K562 (cell line): ENCODE measurements around the gene PPCDC. TPM values are rescaled to one million over a fixed set of nuclear protein-coding genes. Genes with fewer than 3 reads are reported as not detected.

Source experiments
- ATAC-seq: fragments of 200-7000 bp; cut with Tn5 transposase; 3 replicates; pipeline ENCODE4 v1.9.1; 2020; ENCODE audit warnings: moderate library complexity
- BruUV-seq: library from RNA; stranded (reverse); fragments of 400-500 nt; replicated peaks from 2 replicates; lab custom pipeline; 2021; lab: Mats Ljungman, UMichigan
- CTCF ChIA-PET: fragments of 300-600 bp; formaldehyde crosslinking; extraction: SDS; loops from one replicate; lab custom pipeline; 2021; ENCODE audit warnings: low intra/inter-chr PET ratio; lab: Yijun Ruan, JAX
- POLR2A ChIA-PET: fragments of 300-600, 350-650 bp; sonication (Branson Sonifier 250); formaldehyde crosslinking; extraction: SDS; loops from one replicate; lab custom pipeline; 2021; ENCODE audit warnings: antibody characterized with exemption, inconsistent platforms; lab: Yijun Ruan, JAX
- DNase-seq, 4 experiments: peaks; one replicate each; pipeline versions ENCODE4 v3.0.0 to v3.0.0-alpha.2; 2011 to 2018; ENCODE audit warnings: low spot score in 3 of 4, mixed read lengths in 3 of 4; ENCODE audit errors: extremely low read depth in 1 of 4
- FAIRE-seq: peaks from 2 replicates; lab custom pipeline; 2011; peaks lifted over from hg19 to GRCh38; lab: Jason Lieb, UNC
- H2AFZ ChIP-seq: 2 replicates; pipeline ENCODE4 v1.6.0; 2011; ENCODE audit warnings: low read depth, low read length, control low read depth, inconsistent platforms
- H3K27ac ChIP-seq: fragments of 200-600 bp; 3 replicates; pipeline ENCODE4 v1.8.0; 2011; ENCODE audit warnings: low read depth, mild to moderate bottlenecking, control low read depth, inconsistent platforms, low read length, moderate library complexity, mixed read lengths; ENCODE audit errors: extremely low read depth
- H3K27me3 ChIP-seq, 2 experiments: fragments of 300-600 bp in 1 of 2; 2 replicates in 1 of 2; 3 replicates in 1 of 2; pipeline versions ENCODE4 v1.6.0 to v1.8.0; 2011; ENCODE audit warnings: inconsistent platforms in 2 of 2, low read length in 2 of 2, mild to moderate bottlenecking in 1 of 2, mixed read lengths in 1 of 2, moderate library complexity in 1 of 2; ENCODE audit not compliant: control insufficient read depth in 2 of 2, insufficient read depth in 2 of 2
- H3K36me3 ChIP-seq: fragments of 300-600 bp; 3 replicates; pipeline ENCODE4 v1.8.0; 2011; ENCODE audit warnings: mild to moderate bottlenecking, low read length, inconsistent platforms; ENCODE audit not compliant: control insufficient read depth, insufficient read depth
- H3K4me1 ChIP-seq, 2 experiments: fragments of 200-600 bp in 1 of 2; replicated peaks in 1 of 2; 2 replicates in 1 of 2; 3 replicates in 1 of 2; pipeline versions ENCODE4 v1.5.1 to v1.8.0; 2011; ENCODE audit warnings: inconsistent platforms in 2 of 2, low read length in 2 of 2, mild to moderate bottlenecking in 1 of 2, mixed read lengths in 1 of 2, moderate library complexity in 1 of 2; ENCODE audit not compliant: control insufficient read depth in 2 of 2, insufficient read depth in 2 of 2
- H3K4me2 ChIP-seq: 2 replicates; pipeline ENCODE4 v1.6.1; 2011; ENCODE audit warnings: low read length, control low read depth, inconsistent platforms, mixed read lengths; ENCODE audit not compliant: insufficient read depth
- H3K4me3 ChIP-seq: fragments of 200-600 bp; sonication (generic), shearing (Covaris generic); 2 replicates; pipeline ENCODE4 v1.5.1; 2016; ENCODE audit warnings: control low read depth, inconsistent platforms
- H3K79me2 ChIP-seq: fragments of 200-600 bp; 3 replicates; pipeline ENCODE4 v1.8.0; 2011; ENCODE audit warnings: low read length, inconsistent platforms; ENCODE audit not compliant: control insufficient read depth, insufficient read depth
- H3K9ac ChIP-seq, 2 experiments: 2 replicates each; pipeline versions ENCODE4 v1.6.0 to v1.6.1; 2011; ENCODE audit warnings: low read depth in 2 of 2, low read length in 2 of 2, control low read depth in 1 of 2, inconsistent platforms in 1 of 2, mild to moderate bottlenecking in 1 of 2, mixed read lengths in 1 of 2; ENCODE audit not compliant: insufficient read depth in 1 of 2
- H3K9me1 ChIP-seq: one replicate; pipeline ENCODE4 v1.6.0; 2011; ENCODE audit warnings: inconsistent platforms, mild to moderate bottlenecking, low read length, moderate library complexity; ENCODE audit not compliant: control insufficient read depth, insufficient read depth
- H3K9me3 ChIP-seq: replicated peaks from 2 replicates; pipeline ENCODE4 v1.5.1; 2011; ENCODE audit warnings: low read depth, low read length, inconsistent platforms; ENCODE audit not compliant: control insufficient read depth, insufficient read depth
- H4K20me1 ChIP-seq: replicated peaks from 2 replicates; pipeline ENCODE4 v1.6.1; 2011; ENCODE audit warnings: low read length, inconsistent platforms, mixed read lengths; ENCODE audit not compliant: control insufficient read depth, insufficient read depth
- CBX8 ChIP-seq: fragments of 200-600 bp; sonication (generic); IDR thresholded peaks from 2 replicates; pipeline ENCODE4 v1.6.1; 2012; ENCODE audit warnings: borderline replicate concordance, mixed run types, low read depth, mild to moderate bottlenecking, moderate library complexity, mixed read lengths, low read length, control low read depth, inconsistent platforms; ENCODE audit not compliant: poor library complexity, severe bottlenecking; ENCODE audit errors: extremely low read depth
- FOXA3 ChIP-seq, 2 experiments: fragments of 450-650 bp in 1 of 2; sonication (generic) in 1 of 2; formaldehyde crosslinking; IDR thresholded peaks in 1 of 2; conservative IDR thresholded peaks in 1 of 2; 2 replicates each; pipeline versions ENCODE4 v1.4.0 to v1.8.0; 2020 to 2022; ENCODE audit warnings: mild to moderate bottlenecking in 2 of 2, missing genetic modification reagents in 1 of 2
- MXD1 ChIP-seq: fragments of 250-450 bp; sonication (Bioruptor Pico); IDR thresholded peaks from 2 replicates; pipeline ENCODE4 v1.8.0; 2021; ENCODE audit warnings: borderline replicate concordance, mild to moderate bottlenecking, moderate library complexity; ENCODE audit not compliant: poor library complexity, severe bottlenecking
- NELFE ChIP-seq: IDR thresholded peaks from 2 replicates; pipeline ENCODE4 v1.6.1; 2011; ENCODE audit warnings: mild to moderate bottlenecking; ENCODE audit not compliant: insufficient read depth, insufficient read length
- NFYB ChIP-seq: IDR thresholded peaks from 2 replicates; pipeline ENCODE4 v1.6.1; 2011; ENCODE audit warnings: mild to moderate bottlenecking, moderate library complexity; ENCODE audit not compliant: insufficient read length; ENCODE audit errors: extremely low read depth
- RNF2 ChIP-seq: sonication (generic); IDR thresholded peaks from 2 replicates; pipeline ENCODE4 v1.6.1; 2016
- SETDB1 ChIP-seq: IDR thresholded peaks from one replicate; pipeline ENCODE4 v1.6.1; 2012; ENCODE audit warnings: low read length, control low read depth, inconsistent platforms
- TAF1 ChIP-seq: IDR thresholded peaks from 2 replicates; pipeline ENCODE4 v1.6.1; 2011; ENCODE audit warnings: mild to moderate bottlenecking, low read length, moderate library complexity; ENCODE audit not compliant: insufficient read depth, control insufficient read depth, severe bottlenecking; ENCODE audit errors: extremely low read depth
- TGIF2 ChIP-seq: sonication (generic); formaldehyde crosslinking; IDR thresholded peaks from 2 replicates; pipeline ENCODE4 v1.8.1; 2022; ENCODE audit warnings: mild to moderate bottlenecking, missing genetic modification reagents, moderate library complexity
- USF2 ChIP-seq: sonication (generic); formaldehyde crosslinking; IDR thresholded peaks from 2 replicates; pipeline ENCODE4 v1.5.0; 2020; ENCODE audit warnings: missing genetic modification reagents
- XRCC3 ChIP-seq: fragments of 450-650 bp; IDR thresholded peaks from 2 replicates; pipeline ENCODE4 v1.6.1; 2017; ENCODE audit warnings: mild to moderate bottlenecking, moderate library complexity
- XRCC4 ChIP-seq: IDR thresholded peaks from one replicate; pipeline ENCODE4 v1.6.1; 2011; ENCODE audit not compliant: insufficient read depth, insufficient read length; ENCODE audit errors: extremely low read depth
- ZNF217 ChIP-seq: sonication (generic); formaldehyde crosslinking; IDR thresholded peaks from 2 replicates; pipeline ENCODE4 v1.8.0; 2022; ENCODE audit warnings: mild to moderate bottlenecking, missing genetic modification reagents
- ZNF316 ChIP-seq: fragments of 450-650 bp; IDR thresholded peaks from 2 replicates; pipeline ENCODE4 v1.6.1; 2016
- WGBS: fragments of 100-300 bp; shearing (Covaris generic); methylation state at CpG from one replicate; pipeline ENCODE4 v1.1.6; 2016; ENCODE audit warnings: low coverage, mixed read lengths; ENCODE audit not compliant: insufficient coverage; ENCODE audit errors: missing lambda C conversion rate; 5-methylcytosine and 5-hydroxymethylcytosine counted together
- in situ Hi-C: fragments of 300-500 bp; cut with MboI; formaldehyde crosslinking; loops from 4 replicates; pipeline ENCODE4 v1.15.0; 2018; ENCODE audit warnings: inconsistent platforms, mixed read lengths
- intact Hi-C: fragments of 100-400 bp; cut with micrococcal nuclease; formaldehyde crosslinking; loops from 2 replicates; pipeline ENCODE4 v1.14.2; 2022
- polyA plus RNA-seq, 8 experiments: library from polyadenylated mRNA; depleted of rRNA in 4 of 8; stranded (reverse) in 5 of 8; unstranded in 3 of 8; fragments of >200 nt; fragmentation: Nextera tagmentation in 2 of 8; fragmentation: Illumina TruSeq in 1 of 8; extraction: Ambion mirVana in 2 of 8; extraction: Trizol in 1 of 8; gene quantifications; 2 replicates each; pipeline versions ENCODE4 v1.2.1 to v1.2.3, GENCODE V29; 2011 to 2014; ENCODE audit warnings: inconsistent platforms in 1 of 8, missing spikeins in 1 of 8
- total RNA-seq, 7 experiments: library from RNA; depleted of rRNA in 6 of 7; stranded (reverse); fragments of >200 nt in 6 of 7; fragmentation: Illumina TruSeq in 2 of 7; extraction: Trizol in 2 of 7; gene quantifications; 2 replicates each; pipeline versions ENCODE4 v1.2.1 to v1.2.3, GENCODE V29; 2011 to 2021; ENCODE audit warnings: low replicate concordance in 1 of 7
- TF ChIP-seq, protein P1 (sequence below): fragments of 450-650 bp; IDR thresholded peaks from 2 replicates; pipeline ENCODE4 v1.6.1; 2016; ENCODE audit warnings: borderline replicate concordance

The PPCDC gene
- total and polyA plus RNA-seq, 9 of the 15 experiments (the other 6 are each of a cell fraction or from before 2014, with no cell fraction given), result 10.9 to 53.6 (median 16.7) TPM

- TF ChIP-seq XRCC3 (no peak), RNF2 (no peak), FOXA3 (CRISPR knock-in tag; conservative IDR thresholded peaks at IDR 0.05 in 1 of 2, IDR thresholded peaks at IDR 0.05 in 1 of 2) (no peak), XRCC4 (no peak), MXD1 (no peak), NFYB (no peak), TAF1 (no peak)
- TF ChIP-seq, protein P1, sequence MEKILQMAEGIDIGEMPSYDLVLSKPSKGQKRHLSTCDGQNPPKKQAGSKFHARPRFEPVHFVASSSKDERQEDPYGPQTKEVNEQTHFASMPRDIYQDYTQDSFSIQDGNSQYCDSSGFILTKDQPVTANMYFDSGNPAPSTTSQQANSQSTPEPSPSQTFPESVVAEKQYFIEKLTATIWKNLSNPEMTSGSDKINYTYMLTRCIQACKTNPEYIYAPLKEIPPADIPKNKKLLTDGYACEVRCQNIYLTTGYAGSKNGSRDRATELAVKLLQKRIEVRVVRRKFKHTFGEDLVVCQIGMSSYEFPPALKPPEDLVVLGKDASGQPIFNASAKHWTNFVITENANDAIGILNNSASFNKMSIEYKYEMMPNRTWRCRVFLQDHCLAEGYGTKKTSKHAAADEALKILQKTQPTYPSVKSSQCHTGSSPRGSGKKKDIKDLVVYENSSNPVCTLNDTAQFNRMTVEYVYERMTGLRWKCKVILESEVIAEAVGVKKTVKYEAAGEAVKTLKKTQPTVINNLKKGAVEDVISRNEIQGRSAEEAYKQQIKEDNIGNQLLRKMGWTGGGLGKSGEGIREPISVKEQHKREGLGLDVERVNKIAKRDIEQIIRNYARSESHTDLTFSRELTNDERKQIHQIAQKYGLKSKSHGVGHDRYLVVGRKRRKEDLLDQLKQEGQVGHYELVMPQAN, result no peak
Measured at GRCh38 chr15:74976159-74976558, 47.2 kb upstream of the PPCDC start (continued).

- H3K9ac ChIP-seq, result no peak overlapping the region
- H3K27me3 ChIP-seq, result peaks cover 12 to 28% of the 10 kb centered on the region in 2 experiments; a peak in 3 of 5 replicates
- ChIA-PET CTCF (no interaction called here), POLR2A (interaction anchor here (0.6 kb wide), 2 partner anchors 146 to 174 kb away, joined by 3 read pairs; no protein-coding TSS in a partner anchor)
- in situ Hi-C loops, result no loop called here
- intact Hi-C loops, result no loop called here
- 2% methylated on average over 4 of the region's 4 CpGs for WGBS
- no peak for DNase-seq
- no peaks in the 10 kb centered on the region for H3K4me1 ChIP-seq
- no peak overlapping the region for H3K4me3 ChIP-seq
- no peaks in the 10 kb centered on the region for H3K79me2 ChIP-seq
- no peak for ATAC-seq
- H3K27ac ChIP-seq, result no peak overlapping the region
- H4K20me1 ChIP-seq, result no peaks in the 10 kb centered on the region
- no peak overlapping the region for H2AFZ ChIP-seq
- no peaks in the 10 kb centered on the region for H3K36me3 ChIP-seq
- H3K9me3 ChIP-seq, result peaks cover 2% of the 10 kb centered on the region; the same call in 1 of the 2 replicates
- no TSS peak for BruUV-seq
- no peaks in the 10 kb centered on the region for H3K9me1 ChIP-seq
- peak; percentile 32 for FAIRE-seq
- no peak overlapping the region for H3K4me2 ChIP-seq
- TF ChIP-seq CBX8 (no peak), ZNF316 (no peak), USF2 (CRISPR knock-in tag) (no peak), ZNF217 (CRISPR knock-in tag) (no peak), TGIF2 (no peak), SETDB1 (no peak), NELFE (no peak)
Measured at GRCh38 chr15:74977599-74977998, 45.8 kb upstream of the PPCDC start.
